Activated naive CD8-positive, alpha-beta T cell treated with anti-CD3 and anti-CD28 coated beads, Interleukin-2, amount 10 ng/mL, durations not matched to agents 7 days and 5 days (primary cell): ENCODE measurements around the gene HDAC1. TPM values are rescaled to one million over a fixed set of nuclear protein-coding genes. Genes with fewer than 3 reads are reported as not detected.
A peak's percentile ranks its signal among the peaks of the same experiment; 100 is the strongest.

Experiments used
- ATAC-seq: fragments of 150-1000 bp; cut with Tn5 transposase; one replicate; pipeline ENCODE4 v1.10.0; 2021; ENCODE audit warnings: low read depth, moderate library complexity
- POLR2A ChIA-PET: fragments of 350-600 bp; sonication (Branson Sonifier 250); formaldehyde crosslinking; loops from one replicate; lab custom pipeline; 2021; ENCODE audit warnings: antibody characterized with exemption; lab: Charles Lee
- DNase-seq: peaks from one replicate; pipeline ENCODE4 v3.0.0; 2021
- H3K27ac Mint-ChIP-seq: one replicate; pipeline ENCODE4 v1.8.0; 2022; ENCODE audit warnings: mild to moderate bottlenecking, mixed read lengths
- H3K27me3 Mint-ChIP-seq: one replicate; pipeline ENCODE4 v1.8.0; 2022; ENCODE audit warnings: mild to moderate bottlenecking, moderate library complexity, mixed read lengths
- H3K36me3 Mint-ChIP-seq: one replicate; pipeline ENCODE4 v1.8.0; 2021; ENCODE audit warnings: mild to moderate bottlenecking, mixed read lengths
- H3K4me1 Mint-ChIP-seq: one replicate; pipeline ENCODE4 v1.8.0; 2021; ENCODE audit warnings: mixed read lengths
- H3K4me3 Mint-ChIP-seq: one replicate; pipeline ENCODE4 v1.8.0; 2022; ENCODE audit warnings: mild to moderate bottlenecking, moderate library complexity, mixed read lengths
- H3K9me3 Mint-ChIP-seq: one replicate; pipeline ENCODE4 v1.8.0; 2021; ENCODE audit warnings: mixed read lengths
- total RNA-seq, 2 experiments: library from RNA; stranded (reverse); gene quantifications; one replicate each; pipeline ENCODE4 v1.2.3, GENCODE V29; 2021

Gene HDAC1
- 100 to 1,000 TPM; 195 to 197 TPM for total RNA-seq

DNA sequence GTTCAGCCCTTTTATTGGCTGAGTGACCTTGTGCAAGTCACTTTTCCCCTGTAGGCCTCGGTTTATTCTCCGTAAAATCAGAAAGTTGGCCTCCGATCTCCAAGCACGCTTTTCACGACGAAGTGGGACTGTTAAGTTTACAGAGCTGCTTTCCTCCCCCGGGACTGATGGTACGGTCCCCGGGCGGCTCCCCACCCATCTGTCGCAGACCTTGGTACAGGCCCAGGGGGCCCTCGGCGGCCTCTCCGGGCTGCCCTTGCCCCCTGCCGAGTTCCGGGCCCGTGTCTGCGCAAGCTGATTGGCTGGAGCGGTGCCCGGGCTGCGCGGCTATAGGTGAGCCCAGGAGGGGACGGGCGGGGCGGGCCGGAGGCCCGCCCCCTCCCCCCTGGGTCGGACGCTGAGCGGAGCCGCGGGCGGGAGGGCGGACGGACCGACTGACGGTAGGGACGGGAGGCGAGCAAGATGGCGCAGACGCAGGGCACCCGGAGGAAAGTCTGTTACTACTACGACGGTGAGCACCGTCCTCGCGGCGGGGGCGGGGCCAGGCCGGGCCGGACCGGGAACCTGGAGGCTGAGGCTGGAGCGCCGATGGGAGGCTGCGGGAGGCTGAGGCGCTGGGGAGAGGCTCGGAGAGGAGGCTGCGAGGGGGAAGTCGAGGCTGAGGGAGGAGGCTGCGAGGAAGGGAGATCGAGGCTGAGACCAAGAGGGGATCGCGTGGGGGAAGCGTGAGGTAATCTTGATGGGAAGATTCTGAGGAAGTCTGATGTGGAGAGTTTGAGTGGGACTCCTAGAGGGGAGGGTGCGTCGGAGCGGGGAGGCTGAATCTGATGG lies at the start of gene HDAC1:
HDAC1 (plus strand) TSS at position 376 of the 831 bp plus-strand sequence; CDS start at position 463, 87 bp downstream.
- H3K36me3 Mint-ChIP-seq, result peaks cover 22% of the 10 kb centered on the region
- peak; percentile 96 for DNase-seq
- peak; percentile 99 for ATAC-seq
- peaks cover 30% of the 10 kb centered on the region for H3K4me1 Mint-ChIP-seq
- POLR2A ChIA-PET, result interaction anchor here (0.5 to 4.0 kb wide), 26 partner anchors 11 to 835 kb away, joined by 3 to 60 read pairs (median 4); partner anchors contain the start of genes BSDC1, EIF3I, LCK and MARCKSL1
- H3K27ac Mint-ChIP-seq, result peak within 1 kb of the TSS; percentile 87
- H3K9me3 Mint-ChIP-seq, result no peaks in the 10 kb centered on the region
- H3K4me3 Mint-ChIP-seq, result peak within 1 kb of the TSS; percentile 100
- H3K27me3 Mint-ChIP-seq, result no peaks in the 10 kb centered on the region

GRCh38 chr1:32242341-32242851 lies 49.5 kb upstream of the HDAC1 start:
- no peaks in the 10 kb centered on the region for H3K27me3 Mint-ChIP-seq
- H3K9me3 Mint-ChIP-seq, result no peaks in the 10 kb centered on the region
- no peaks in the 10 kb centered on the region for H3K36me3 Mint-ChIP-seq
- ATAC-seq (no peak), DNase-seq (no peak)
- H3K4me3 Mint-ChIP-seq, result peak overlapping the region; percentile 6
- H3K4me1 Mint-ChIP-seq, result peaks cover 25% of the 10 kb centered on the region
- POLR2A ChIA-PET, result interaction anchor here (0.6 to 6.5 kb wide), 9 partner anchors 8 to 89 kb away, joined by 3 to 69 read pairs (median 3); partner anchors contain the start of genes CCDC28B and LCK
- no peak overlapping the region for H3K27ac Mint-ChIP-seq

DNA sequence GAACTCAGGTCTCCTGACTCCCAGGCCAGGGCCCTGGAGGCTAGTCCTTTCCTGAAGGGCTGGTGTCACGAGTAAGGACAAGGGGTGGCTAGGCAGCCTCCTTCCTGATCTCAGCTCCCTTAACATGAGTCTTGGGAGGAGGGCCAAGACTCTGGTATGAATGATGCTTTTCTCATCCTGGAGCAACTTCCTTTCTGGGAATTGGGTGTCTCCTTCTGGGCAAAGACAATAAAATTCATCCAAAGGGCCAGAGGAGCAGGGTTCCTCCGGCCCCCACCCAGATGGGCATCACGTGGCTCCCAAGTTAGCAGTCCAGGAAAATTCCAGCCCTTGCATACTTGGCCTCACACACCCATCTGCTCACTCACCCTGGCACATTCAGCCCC lies 45.0 kb upstream of the HDAC1 start, which contains the start of gene FAM167B:
FAM167B (plus strand) TSS at position 335 of the 386 bp plus-strand sequence. CDS start 200 bp downstream, outside the sequence.
- Mint-ChIP-seq H3K27me3 (no peaks in the 10 kb centered on the region), H3K36me3 (peaks cover 8% of the 10 kb centered on the region), H3K27ac (peak within 1 kb of the TSS; percentile 99), H3K4me3 (peak within 1 kb of the TSS; percentile 86), H3K4me1 (peaks cover 46% of the 10 kb centered on the region), H3K9me3 (no peaks in the 10 kb centered on the region)
- POLR2A ChIA-PET, result interaction anchor here (1.8 kb wide), 1 partner anchor 41 kb away, joined by 6 read pairs; the partner anchor contains the start of gene IQCC
- ATAC-seq (no peak), DNase-seq (no peak)

DNA sequence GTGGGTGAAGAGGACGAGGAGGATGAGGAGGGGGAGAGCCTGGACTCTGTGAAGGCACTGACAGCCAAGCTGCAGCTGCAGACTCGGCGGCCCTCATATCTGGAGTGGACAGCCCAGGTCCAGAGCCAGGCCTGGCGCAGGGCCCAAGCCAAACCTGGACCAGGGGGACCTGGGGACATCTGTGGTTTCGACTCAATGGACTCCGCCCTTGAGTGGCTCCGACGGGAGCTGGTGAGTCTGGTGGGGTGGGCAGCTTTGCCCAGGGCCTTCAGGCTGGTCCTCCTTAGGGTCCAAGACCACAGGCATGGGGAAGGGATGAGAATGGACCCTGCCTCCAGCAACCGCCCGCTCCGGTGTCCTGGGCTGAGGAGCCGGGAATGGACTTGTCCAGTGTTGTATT lies 44.4 kb upstream of the HDAC1 start:
- POLR2A ChIA-PET, result interaction anchor here (1.4 to 7.2 kb wide), 6 partner anchors 17 to 89 kb away, joined by 4 to 183 read pairs (median 15); partner anchors contain the start of genes HDAC1, IQCC and MARCKSL1
- Mint-ChIP-seq H3K27ac (peak overlapping the region; percentile 99), H3K27me3 (no peaks in the 10 kb centered on the region), H3K4me1 (peaks cover 44% of the 10 kb centered on the region), H3K36me3 (peaks cover 13% of the 10 kb centered on the region), H3K4me3 (peak overlapping the region; percentile 86), H3K9me3 (no peaks in the 10 kb centered on the region)
- DNase-seq (no peak), ATAC-seq (no peak)

- POLR2A ChIA-PET, result interaction anchor here (0.6 to 7.2 kb wide), 14 partner anchors 9 to 235 kb away, joined by 3 to 183 read pairs (median 8); partner anchors contain the start of genes CCDC28B, EIF3I, HDAC1 and IQCC
- Mint-ChIP-seq H3K27me3 (no peaks in the 10 kb centered on the region), H3K27ac (peak overlapping the region; percentile 99)
Measured at GRCh38 chr1:32247983-32248889, 43.6 kb upstream of the HDAC1 start.

DNA sequence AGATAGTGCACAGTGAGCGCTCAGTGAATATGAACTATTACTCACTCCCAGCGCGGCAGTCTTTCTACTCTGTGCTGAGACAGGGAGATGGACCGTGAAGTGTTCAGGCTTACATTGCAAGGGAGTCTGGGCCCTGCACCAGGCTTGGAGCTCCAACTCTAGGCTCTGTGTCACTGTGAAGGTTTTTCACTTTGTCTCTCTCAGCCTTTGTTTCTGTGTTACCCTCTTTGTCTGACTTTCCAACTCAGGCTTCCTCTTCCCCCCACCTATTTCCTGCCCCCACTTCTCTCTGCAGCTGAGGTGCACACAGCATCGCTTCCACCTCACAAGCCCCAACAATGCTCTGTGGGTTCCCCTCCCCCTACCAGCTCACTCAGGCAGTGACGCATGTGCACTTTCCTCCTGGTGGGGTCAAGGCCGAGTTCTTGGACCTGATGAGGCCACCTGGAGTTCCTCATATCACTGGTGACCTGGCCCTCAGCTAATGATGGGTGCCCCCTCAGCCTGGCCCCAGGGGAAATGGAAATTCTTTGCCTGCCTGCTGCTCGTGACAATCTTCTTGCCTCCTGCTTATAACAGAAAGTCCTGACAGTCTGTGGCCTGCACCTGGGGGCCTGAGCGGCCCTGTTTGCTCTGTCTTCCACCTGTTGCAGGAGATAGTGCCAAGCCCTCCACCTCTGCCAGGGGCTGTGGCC lies 41.9 kb upstream of the HDAC1 start:
- Mint-ChIP-seq H3K27me3 (no peaks in the 10 kb centered on the region), H3K36me3 (peaks cover 33% of the 10 kb centered on the region), H3K4me1 (peaks cover 50% of the 10 kb centered on the region), H3K9me3 (no peaks in the 10 kb centered on the region), H3K27ac (peak overlapping the region; percentile 99), H3K4me3 (peak overlapping the region; percentile 99)
- peak; percentile 69 for ATAC-seq
- POLR2A ChIA-PET, result interaction anchor here (0.9 to 7.2 kb wide), 21 partner anchors 11 to 377 kb away, joined by 3 to 183 read pairs (median 5); partner anchors contain the start of genes BSDC1, CCDC28B, HDAC1 and KPNA6
- peak; percentile 80 for DNase-seq

More at GRCh38 chr1:32247983-32248889, 43.6 kb upstream of the HDAC1 start:
- Mint-ChIP-seq H3K36me3 (peaks cover 20% of the 10 kb centered on the region), H3K9me3 (no peaks in the 10 kb centered on the region), H3K4me1 (peaks cover 45% of the 10 kb centered on the region), H3K4me3 (peak overlapping the region; percentile 99)
- DNase-seq (peak; percentile 85), ATAC-seq (peak; percentile 10)

DNA sequence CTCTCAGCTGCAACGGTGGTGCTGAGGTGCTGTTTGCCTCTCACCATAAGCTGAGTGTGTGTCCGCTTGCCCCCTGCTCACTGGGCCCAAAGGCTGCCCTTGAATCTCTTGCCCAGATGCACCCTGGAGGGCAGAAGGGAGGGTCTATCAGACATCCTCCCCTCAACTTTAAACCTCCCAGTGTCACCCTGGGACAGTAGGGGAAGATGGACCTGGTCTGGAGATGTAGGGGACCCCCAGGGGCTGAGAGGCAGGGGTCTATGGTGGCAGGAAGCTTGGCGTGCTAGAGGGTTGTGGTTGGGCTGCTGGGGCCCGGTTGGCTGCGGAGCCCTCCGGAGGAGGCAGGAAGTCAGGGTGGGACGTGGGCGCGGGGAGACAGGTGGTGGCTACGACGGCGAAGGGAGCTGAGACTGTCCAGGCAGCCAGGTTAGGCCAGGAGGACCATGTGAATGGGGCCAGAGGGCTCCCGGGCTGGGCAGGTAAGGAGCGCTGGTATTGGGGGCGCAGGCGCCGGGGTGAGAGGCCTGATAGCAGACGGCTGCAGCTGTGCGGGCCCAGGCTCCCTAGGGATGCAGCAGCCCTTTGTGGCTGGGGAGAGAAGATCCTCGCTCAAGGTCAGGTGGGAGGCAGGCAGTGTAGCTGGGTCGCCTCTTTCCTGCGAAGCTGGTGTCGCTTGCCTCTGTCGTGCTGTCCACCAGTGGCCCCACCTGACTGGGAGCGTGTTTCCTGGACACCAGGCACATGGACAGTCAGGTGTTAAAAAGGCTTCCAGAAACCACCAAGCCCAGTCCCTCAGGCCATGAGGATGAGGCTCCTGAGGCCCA lies 40.8 kb upstream of the HDAC1 start, which contains the start of gene LCK:
LCK (plus strand) TSS at position 373 of the 824 bp plus-strand sequence. CDS start 23,065 bp downstream, outside the sequence.
- POLR2A ChIA-PET, result interaction anchor here (0.6 to 7.2 kb wide), 17 partner anchors 12 to 1495 kb away, joined by 3 to 183 read pairs (median 5); partner anchors contain the start of genes CCDC28B, EIF3I, HDAC1 and KPNA6
- H3K4me1 Mint-ChIP-seq, result peaks cover 55% of the 10 kb centered on the region
- ATAC-seq (peak; percentile 27), DNase-seq (peak; percentile 80)
- H3K27ac Mint-ChIP-seq, result peak within 1 kb of the TSS; percentile 99
- no peaks in the 10 kb centered on the region for H3K27me3 Mint-ChIP-seq
- H3K9me3 Mint-ChIP-seq, result no peaks in the 10 kb centered on the region
- peak within 1 kb of the TSS; percentile 99 for H3K4me3 Mint-ChIP-seq
- peaks cover 37% of the 10 kb centered on the region for H3K36me3 Mint-ChIP-seq

- Mint-ChIP-seq H3K9me3 (no peaks in the 10 kb centered on the region), H3K27me3 (no peaks in the 10 kb centered on the region), H3K4me1 (peaks cover 44% of the 10 kb centered on the region), H3K36me3 (peaks cover 53% of the 10 kb centered on the region), H3K27ac (peak overlapping the region; percentile 88), H3K4me3 (peak overlapping the region; percentile 99)
- ATAC-seq (peak; percentile 12), DNase-seq (peak; percentile 48)
- POLR2A ChIA-PET, result interaction anchor here (0.9 to 3.8 kb wide), 18 partner anchors 8 to 242 kb away, joined by 3 to 20 read pairs (median 6); partner anchors contain the start of genes BSDC1, HDAC1, IQCC and KHDRBS1
Measured at GRCh38 chr1:32255072-32256071, 36.5 kb upstream of the HDAC1 start.

- ATAC-seq (peak; percentile 8), DNase-seq (no peak)
- peaks cover 41% of the 10 kb centered on the region for H3K4me1 Mint-ChIP-seq
- H3K27ac Mint-ChIP-seq, result peak overlapping the region; percentile 91
- H3K36me3 Mint-ChIP-seq, result peaks cover 53% of the 10 kb centered on the region
- peak overlapping the region; percentile 87 for H3K4me3 Mint-ChIP-seq
- H3K9me3 Mint-ChIP-seq, result no peaks in the 10 kb centered on the region
- POLR2A ChIA-PET, result interaction anchor here (1.0 to 16.7 kb wide), 7 partner anchors 6 to 138 kb away, joined by 3 to 183 read pairs (median 15); partner anchors contain the start of genes BSDC1, HDAC1 and LCK
- no peaks in the 10 kb centered on the region for H3K27me3 Mint-ChIP-seq
Measured at GRCh38 chr1:32256473-32257226, 35.2 kb upstream of the HDAC1 start.

GRCh38 chr1:32257227-32257508 lies 34.7 kb upstream of the HDAC1 start:
- no peak for ATAC-seq
- Mint-ChIP-seq H3K36me3 (peaks cover 47% of the 10 kb centered on the region), H3K27ac (peak overlapping the region; percentile 91), H3K27me3 (no peaks in the 10 kb centered on the region), H3K4me3 (peak overlapping the region; percentile 87), H3K9me3 (no peaks in the 10 kb centered on the region), H3K4me1 (peaks cover 41% of the 10 kb centered on the region)
- DNase-seq, result no peak
- POLR2A ChIA-PET, result interaction anchor here (2.5 to 16.7 kb wide), 5 partner anchors 6 to 34 kb away, joined by 13 to 183 read pairs (median 20); partner anchors contain the start of genes HDAC1 and LCK
